AG04450 (cell line): ENCODE data around the gene MEGF9. TPM values are rescaled to one million over a fixed set of nuclear protein-coding genes. Genes with fewer than 3 reads are reported as not detected.
A peak's percentile ranks its signal among the peaks of the same experiment; 100 is the strongest.

Source experiments
- CTCF ChIA-PET: fragments of 300-600, 350-600 bp; formaldehyde crosslinking; extraction: SDS; loops from one replicate; lab custom pipeline; 2022; ENCODE audit warnings: antibody characterized with exemption, inconsistent platforms; lab: Charles Lee
- POLR2A ChIA-PET: fragments of 350-600 bp; formaldehyde crosslinking; extraction: SDS; loops from one replicate; lab custom pipeline; 2021; ENCODE audit warnings: antibody characterized with exemption, inconsistent platforms; lab: Yijun Ruan, JAX
- DNase-seq: peaks from one replicate; pipeline ENCODE4 v3.0.0-alpha.2; 2011; ENCODE audit warnings: low read depth, low spot score
- H3K27ac ChIP-seq: one replicate; pipeline ENCODE4 v1.5.1; 2012; ENCODE audit warnings: low read depth, low read length, control low read depth
- H3K27me3 ChIP-seq: one replicate; pipeline ENCODE4 v1.6.0; 2012; ENCODE audit warnings: low read length; ENCODE audit not compliant: control insufficient read depth, insufficient read depth
- H3K4me3 ChIP-seq: 2 replicates; pipeline ENCODE4 v1.5.1; 2011; ENCODE audit warnings: mild to moderate bottlenecking, low read depth, low read length, control low read depth
- H3K9me3 ChIP-seq: 2 replicates; pipeline ENCODE4 v1.5.1; 2012; ENCODE audit warnings: low read length; ENCODE audit not compliant: control insufficient read depth, insufficient read depth
- polyA plus RNA-seq: library from polyadenylated mRNA; depleted of rRNA; stranded (reverse); fragments of >200 nt; gene quantifications from 2 replicates; pipeline ENCODE4 v1.2.3, GENCODE V29; 2011
- TF ChIP-seq, protein P1 (sequence below): IDR thresholded peaks from 2 replicates; pipeline ENCODE4 v1.5.1; 2011; ENCODE audit warnings: low read depth, low read length, control low read depth, inconsistent platforms

The MEGF9 gene
- polyA plus RNA-seq, 1 experiment: 12.9 TPM

DNA sequence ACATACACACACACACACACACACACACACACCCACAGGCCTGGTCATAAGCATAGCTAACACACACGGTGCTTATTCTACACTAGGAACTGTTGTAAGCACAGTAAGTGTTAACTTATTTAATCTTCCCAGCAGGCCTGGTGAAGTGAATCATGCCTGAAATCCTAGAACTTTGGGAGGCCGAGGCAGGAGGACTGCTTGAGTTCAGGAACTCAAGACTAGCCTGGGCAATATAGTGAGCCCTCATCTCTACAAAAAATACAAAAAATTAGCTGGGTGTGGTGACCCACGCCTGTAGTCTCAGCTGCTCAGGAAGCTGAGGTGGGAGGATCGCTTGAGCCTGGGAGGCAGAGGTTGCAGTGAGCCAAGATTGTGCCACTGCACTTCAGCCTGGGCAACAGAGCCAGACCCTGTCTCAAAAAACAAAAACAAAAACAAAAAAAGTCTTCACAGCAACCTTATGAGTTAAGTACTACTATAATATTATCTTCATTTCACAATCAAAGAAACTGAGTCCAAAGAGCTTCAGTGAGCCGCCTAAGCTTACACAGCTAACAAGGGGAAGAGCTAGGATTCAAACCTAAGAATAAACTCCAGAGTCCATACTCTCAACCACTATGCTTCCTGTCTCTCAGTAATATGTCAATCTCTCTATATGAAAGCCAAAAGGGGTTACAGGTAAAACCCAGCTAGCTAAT is 2.3 kb downstream of the MEGF9 start:
- CTCF ChIA-PET: interaction anchor here (0.6 to 1.4 kb wide), 2 partner anchors 86 to 92 kb away, joined by 6 to 9 read pairs; no protein-coding TSS in a partner anchor
- peak overlapping the region; percentile 77 for H3K4me3 ChIP-seq
- no peak for DNase-seq
- POLR2A ChIA-PET: interaction anchor here (1.1 kb wide), 1 partner anchor 19 kb away, joined by 3 read pairs; no protein-coding TSS in a partner anchor
- no peaks in the 10 kb centered on the region for H3K9me3 ChIP-seq
- H3K27me3 ChIP-seq: no peaks in the 10 kb centered on the region
- no peak overlapping the region for H3K27ac ChIP-seq
- TF ChIP-seq, protein P1, sequence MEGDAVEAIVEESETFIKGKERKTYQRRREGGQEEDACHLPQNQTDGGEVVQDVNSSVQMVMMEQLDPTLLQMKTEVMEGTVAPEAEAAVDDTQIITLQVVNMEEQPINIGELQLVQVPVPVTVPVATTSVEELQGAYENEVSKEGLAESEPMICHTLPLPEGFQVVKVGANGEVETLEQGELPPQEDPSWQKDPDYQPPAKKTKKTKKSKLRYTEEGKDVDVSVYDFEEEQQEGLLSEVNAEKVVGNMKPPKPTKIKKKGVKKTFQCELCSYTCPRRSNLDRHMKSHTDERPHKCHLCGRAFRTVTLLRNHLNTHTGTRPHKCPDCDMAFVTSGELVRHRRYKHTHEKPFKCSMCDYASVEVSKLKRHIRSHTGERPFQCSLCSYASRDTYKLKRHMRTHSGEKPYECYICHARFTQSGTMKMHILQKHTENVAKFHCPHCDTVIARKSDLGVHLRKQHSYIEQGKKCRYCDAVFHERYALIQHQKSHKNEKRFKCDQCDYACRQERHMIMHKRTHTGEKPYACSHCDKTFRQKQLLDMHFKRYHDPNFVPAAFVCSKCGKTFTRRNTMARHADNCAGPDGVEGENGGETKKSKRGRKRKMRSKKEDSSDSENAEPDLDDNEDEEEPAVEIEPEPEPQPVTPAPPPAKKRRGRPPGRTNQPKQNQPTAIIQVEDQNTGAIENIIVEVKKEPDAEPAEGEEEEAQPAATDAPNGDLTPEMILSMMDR: no peak

GRCh38 chr9:120711354-120711753 is 2.9 kb downstream of the MEGF9 start:
- H3K27me3 ChIP-seq: no peaks in the 10 kb centered on the region
- no peak for DNase-seq
- POLR2A ChIA-PET: no interaction called here
- H3K9me3 ChIP-seq: no peaks in the 10 kb centered on the region
- no peak overlapping the region for H3K4me3 ChIP-seq
- H3K27ac ChIP-seq: no peak overlapping the region
- CTCF ChIA-PET: no interaction called here
- TF ChIP-seq, protein P1: no peak

DNA sequence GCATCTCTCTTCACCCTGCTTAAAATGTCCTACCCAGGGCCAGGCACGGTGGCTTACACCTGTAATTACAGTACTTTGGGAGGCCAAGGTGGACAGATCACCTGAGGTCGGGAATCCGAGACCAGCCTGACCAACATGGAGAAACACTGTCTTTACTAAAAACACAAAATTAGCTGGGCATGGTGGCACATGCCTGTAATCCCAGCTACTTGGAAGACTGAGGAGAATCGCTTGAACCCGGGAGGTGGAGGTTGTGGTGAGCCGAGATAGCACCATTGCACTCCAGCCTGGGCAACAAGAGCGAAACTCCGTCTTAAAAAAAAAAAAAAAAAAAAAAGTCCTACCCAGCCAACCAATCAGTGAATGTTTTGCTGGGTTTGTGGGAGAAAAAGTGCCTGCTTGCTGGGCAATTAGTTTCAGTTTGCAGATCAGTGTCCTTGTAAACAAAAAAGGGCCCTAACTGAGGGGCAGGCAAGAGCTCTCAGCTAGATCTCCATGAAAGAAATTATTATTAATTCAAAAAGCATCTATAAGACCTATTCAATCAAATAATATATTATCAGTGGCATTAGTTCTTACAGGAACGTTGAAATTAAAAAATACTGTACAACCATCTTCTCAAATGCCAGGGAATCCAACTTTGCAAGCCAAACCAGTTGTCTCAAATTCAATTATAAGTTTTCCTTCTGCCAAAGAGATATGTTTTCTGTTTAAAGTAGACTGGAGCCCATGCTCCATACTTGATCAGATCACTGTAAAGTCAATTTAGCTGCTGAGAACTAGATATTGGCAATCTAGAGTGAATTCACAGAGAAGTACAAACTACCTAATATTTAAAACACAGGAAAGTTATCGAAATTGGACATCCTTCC is 3.9 kb downstream of the MEGF9 start:
- no peak for DNase-seq
- TF ChIP-seq, protein P1: no peak
- Histone ChIP-seq H3K27ac (no peak overlapping the region), H3K27me3 (no peaks in the 10 kb centered on the region), H3K9me3 (no peaks in the 10 kb centered on the region), H3K4me3 (no peak overlapping the region; the same call in 1 of the 2 replicates)
- CTCF ChIA-PET: interaction anchor here (0.5 kb wide), 1 partner anchor 492 kb away, joined by 3 read pairs; no protein-coding TSS in a partner anchor
- POLR2A ChIA-PET: interaction anchor here (0.7 kb wide), 1 partner anchor 250 kb away, joined by 3 read pairs; no protein-coding TSS in a partner anchor

GRCh38 chr9:120708526-120709224 is 5.6 kb downstream of the MEGF9 start:
- no peak for DNase-seq
- Histone ChIP-seq H3K9me3 (no peaks in the 10 kb centered on the region), H3K4me3 (no peak overlapping the region), H3K27me3 (no peaks in the 10 kb centered on the region), H3K27ac (no peak overlapping the region)
- TF ChIP-seq, protein P1: no peak
- CTCF ChIA-PET: interaction anchor here (1.0 to 1.6 kb wide), 2 partner anchors 48 to 89 kb away, joined by 5 to 6 read pairs; no protein-coding TSS in a partner anchor
- POLR2A ChIA-PET: interaction anchor here (1.1 kb wide), 2 partner anchors 11 to 22 kb away, joined by 3 to 4 read pairs; no protein-coding TSS in a partner anchor
